GM21723 (cell line): ENCODE measurements around the gene CDK16.

Experiments
- ATAC-seq: cut with Tn5 transposase; IDR thresholded peaks from one replicate; pipeline ENCODE4 v1.9.1; 2021; ENCODE audit warnings: mild to moderate bottlenecking, moderate library complexity; ENCODE audit not compliant: unreplicated experiment

Gene CDK16

GRCh38 chrX:47206316-47206715 is 12.2 kb upstream of the CDK16 start:
- ATAC-seq: no peak

GRCh38 chrX:47208108-47208507 is 10.4 kb upstream of the CDK16 start:
- no peak for ATAC-seq

- no peak for ATAC-seq
Measured at GRCh38 chrX:47209508-47210238, 8.8 kb upstream of the CDK16 start.

GRCh38 chrX:47210661-47211425 is 7.6 kb upstream of the CDK16 start:
- no peak for ATAC-seq

- ATAC-seq: no peak
Measured at GRCh38 chrX:47212381-47213293, 5.8 kb upstream of the CDK16 start.

GRCh38 chrX:47214435-47215077 is 3.9 kb upstream of the CDK16 start:
- ATAC-seq: no peak

GRCh38 chrX:47215291-47215900 is 3.1 kb upstream of the CDK16 start:
- no peak for ATAC-seq

- ATAC-seq: no peak
Measured at GRCh38 chrX:47216393-47216925, 2.0 kb upstream of the CDK16 start.

- ATAC-seq: no peak
Measured at GRCh38 chrX:47217121-47217851, 1.2 kb upstream of the CDK16 start.

- peak; percentile 86 for ATAC-seq
Measured at GRCh38 chrX:47217852-47218279, 615 bp upstream of the CDK16 start.

GRCh38 chrX:47218920-47219815 is 687 bp downstream of the CDK16 start:
- ATAC-seq: peak; percentile 5

- no peak for ATAC-seq
Measured at GRCh38 chrX:47221756-47222155, 3.3 kb downstream of the CDK16 start.

- no peak for ATAC-seq
Measured at GRCh38 chrX:47222751-47223350, 4.4 kb downstream of the CDK16 start.

GRCh38 chrX:47223476-47224250 is 5.2 kb downstream of the CDK16 start:
- no peak for ATAC-seq

GRCh38 chrX:47224266-47224895 is 5.9 kb downstream of the CDK16 start:
- ATAC-seq: no peak

GRCh38 chrX:47224896-47225290 is 6.4 kb downstream of the CDK16 start:
- ATAC-seq: no peak

- no peak for ATAC-seq
Measured at GRCh38 chrX:47226071-47226470, 7.6 kb downstream of the CDK16 start.
